ENCODE data around the gene SAMD5. TPM values are rescaled to one million over a fixed set of nuclear protein-coding genes. Genes with fewer than 3 reads are reported as not detected.
"Not testable (repeated sequence)": the region's sequence is repeated elsewhere in the genome, so short reads cannot be mapped to it uniquely, and the experiment has no call there.

SAMD5 gene
- total and polyA plus RNA-seq, 2 experiments from 2014 or later = 0.03 TPM; not detected in 1

DNA sequence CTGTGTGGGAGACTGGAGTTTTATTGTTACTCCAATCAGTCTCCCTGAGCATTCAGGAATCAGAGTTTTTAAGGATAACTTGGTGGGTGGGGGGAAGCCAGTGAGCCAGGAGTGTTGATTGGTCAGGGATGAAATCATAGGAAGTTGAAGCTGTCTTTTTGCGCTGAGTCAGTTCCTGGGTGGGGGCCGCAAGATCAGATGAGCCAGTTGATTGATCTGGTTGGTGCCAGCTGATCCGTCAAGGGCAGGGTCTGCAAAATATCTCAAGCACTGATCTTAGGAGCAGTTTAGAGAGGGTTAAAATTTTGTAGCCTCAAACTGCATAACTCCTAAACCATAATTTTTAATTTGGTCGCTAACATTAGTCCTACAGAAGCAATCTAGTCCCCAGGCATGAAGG, 33.9 kb downstream of the SAMD5 start:
- H3K27me3 ChIP-seq (ENCODE audit: insufficient read depth); H3K27ac ChIP-seq (ENCODE audit: low read depth); H3K36me3 ChIP-seq (ENCODE audit: insufficient read depth); H3K79me2 ChIP-seq (replicated peaks; ENCODE audit: insufficient read depth); H3K4me3 ChIP-seq; DNase-seq (ENCODE audit: low spot score); H3K4me1 ChIP-seq (ENCODE audit: insufficient read depth); ATAC-seq; H3K9me2 ChIP-seq (ENCODE audit: insufficient read depth); H3K4me1 Mint-ChIP-seq; H4K20me1 ChIP-seq (replicated peaks; ENCODE audit: insufficient read depth); H3F3A ChIP-seq (replicated peaks; ENCODE audit: low read depth); H3K27ac Mint-ChIP-seq; H3K4me2 ChIP-seq; H3K27me3 Mint-ChIP-seq (ENCODE audit: insufficient read depth, low read depth, poor library complexity); H2AFZ ChIP-seq; H3K4me3 Mint-ChIP-seq: not testable (repeated sequence)
- peaks cover 16% of the 10 kb centered on the region for H3K36me3 Mint-ChIP-seq (ENCODE audit: low read depth)
- peaks cover 26% of the 10 kb centered on the region for H3K9me3 Mint-ChIP-seq

- Mint-ChIP-seq H3K27me3 (ENCODE audit: insufficient read depth, low read depth, poor library complexity) (no peaks in the 10 kb centered on the region), H3K4me1 (peaks cover 3% of the 10 kb centered on the region; the same call in 2 of the 3 replicates), H3K36me3 (ENCODE audit: low read depth) (peaks cover 16% of the 10 kb centered on the region), H3K4me3 (no peak overlapping the region), H3K9me3 (peaks cover 26% of the 10 kb centered on the region), H3K27ac (no peak overlapping the region)
- Histone ChIP-seq H3F3A (replicated peaks; ENCODE audit: low read depth) (no peaks in the 10 kb centered on the region), H4K20me1 (replicated peaks; ENCODE audit: insufficient read depth) (no peaks in the 10 kb centered on the region), H3K27me3 (ENCODE audit: insufficient read depth) (no peaks in the 10 kb centered on the region), H2AFZ (no peak overlapping the region), H3K27ac (ENCODE audit: low read depth) (no peak overlapping the region), H3K36me3 (ENCODE audit: insufficient read depth) (no peaks in the 10 kb centered on the region), H3K4me3 (no peak overlapping the region), H3K9me2 (ENCODE audit: insufficient read depth) (no peaks in the 10 kb centered on the region), H3K4me2 (no peak overlapping the region), H3K79me2 (replicated peaks; ENCODE audit: insufficient read depth) (no peaks in the 10 kb centered on the region), H3K4me1 (ENCODE audit: insufficient read depth) (peaks cover 4% of the 10 kb centered on the region; the same call in 1 of the 2 replicates)
- DNase-seq (ENCODE audit: low spot score) (no peak), ATAC-seq (no peak)
- TF ChIP-seq NANOG (IDR thresholded peaks at IDR 0.05; ENCODE audit: borderline replicate concordance) = no peak
- no peak for TF ChIP-seq ZNF462 (CRISPR knock-in tag; IDR thresholded peaks at IDR 0.05)
- TF ChIP-seq, protein P1, sequence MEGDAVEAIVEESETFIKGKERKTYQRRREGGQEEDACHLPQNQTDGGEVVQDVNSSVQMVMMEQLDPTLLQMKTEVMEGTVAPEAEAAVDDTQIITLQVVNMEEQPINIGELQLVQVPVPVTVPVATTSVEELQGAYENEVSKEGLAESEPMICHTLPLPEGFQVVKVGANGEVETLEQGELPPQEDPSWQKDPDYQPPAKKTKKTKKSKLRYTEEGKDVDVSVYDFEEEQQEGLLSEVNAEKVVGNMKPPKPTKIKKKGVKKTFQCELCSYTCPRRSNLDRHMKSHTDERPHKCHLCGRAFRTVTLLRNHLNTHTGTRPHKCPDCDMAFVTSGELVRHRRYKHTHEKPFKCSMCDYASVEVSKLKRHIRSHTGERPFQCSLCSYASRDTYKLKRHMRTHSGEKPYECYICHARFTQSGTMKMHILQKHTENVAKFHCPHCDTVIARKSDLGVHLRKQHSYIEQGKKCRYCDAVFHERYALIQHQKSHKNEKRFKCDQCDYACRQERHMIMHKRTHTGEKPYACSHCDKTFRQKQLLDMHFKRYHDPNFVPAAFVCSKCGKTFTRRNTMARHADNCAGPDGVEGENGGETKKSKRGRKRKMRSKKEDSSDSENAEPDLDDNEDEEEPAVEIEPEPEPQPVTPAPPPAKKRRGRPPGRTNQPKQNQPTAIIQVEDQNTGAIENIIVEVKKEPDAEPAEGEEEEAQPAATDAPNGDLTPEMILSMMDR (conservative IDR thresholded peaks at IDR 0.05; ENCODE audit: low read depth in 2 of 2) = no peak
- no peak for TF ChIP-seq JUNB (IDR thresholded peaks at IDR 0.05; ENCODE audit: unreplicated experiment)
- TF ChIP-seq ZNF331 (CRISPR knock-in tag; IDR thresholded peaks at IDR 0.05; ENCODE audit: low read depth) = no peak
- TF ChIP-seq ETS1 (IDR thresholded peaks at IDR 0.05) = no peak
- no peak for TF ChIP-seq REST (IDR thresholded peaks at IDR 0.05; ENCODE audit: unreplicated experiment)
- TF ChIP-seq EZH2 (IDR thresholded peaks at IDR 0.05; ENCODE audit: low read depth, unreplicated experiment) = no peak
- TF ChIP-seq ZNF114 (CRISPR knock-in tag; IDR thresholded peaks at IDR 0.05) = no peak
- no peak for TF ChIP-seq POLR2AphosphoS5 (IDR thresholded peaks at IDR 0.05; ENCODE audit: low read depth)
Observed at GRCh38 chr6:147544420-147544819, 35.9 kb downstream of the SAMD5 start.

Measured in GM23338 (cell line).